ENCODE measurements around the gene PRKG1. TPM values are rescaled to one million over a fixed set of nuclear protein-coding genes. Genes with fewer than 3 reads are reported as not detected.

Gene PRKG1
- total RNA-seq, 2 donors from 2014 or later = 145 to 381 TPM

DNA sequence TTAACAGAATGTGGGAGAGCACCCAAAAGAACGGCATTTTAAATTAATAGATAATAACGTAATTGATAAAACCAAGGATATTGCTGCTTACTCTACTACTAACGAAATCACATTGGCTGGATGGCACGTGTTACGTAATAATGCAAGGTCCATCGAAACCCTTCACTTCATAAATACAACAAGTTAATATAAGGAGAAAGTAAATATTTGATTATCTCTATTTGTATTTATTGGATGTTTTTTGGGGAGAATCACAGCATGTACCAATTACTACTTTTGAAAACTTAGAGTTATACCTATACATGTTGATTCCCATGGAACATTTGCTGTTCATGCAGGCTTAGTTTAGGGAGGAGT lies 1.6 kb downstream of the PRKG1 start:
- ATAC-seq (ENCODE audit: insufficient number of reproducible peaks, low FRiP score, low read depth) = no peak
- H3K4me3 ChIP-seq = peak overlapping the region; percentile 80
- no peaks in the 10 kb centered on the region for H3K9me3 ChIP-seq
- TF ChIP-seq, protein P1, sequence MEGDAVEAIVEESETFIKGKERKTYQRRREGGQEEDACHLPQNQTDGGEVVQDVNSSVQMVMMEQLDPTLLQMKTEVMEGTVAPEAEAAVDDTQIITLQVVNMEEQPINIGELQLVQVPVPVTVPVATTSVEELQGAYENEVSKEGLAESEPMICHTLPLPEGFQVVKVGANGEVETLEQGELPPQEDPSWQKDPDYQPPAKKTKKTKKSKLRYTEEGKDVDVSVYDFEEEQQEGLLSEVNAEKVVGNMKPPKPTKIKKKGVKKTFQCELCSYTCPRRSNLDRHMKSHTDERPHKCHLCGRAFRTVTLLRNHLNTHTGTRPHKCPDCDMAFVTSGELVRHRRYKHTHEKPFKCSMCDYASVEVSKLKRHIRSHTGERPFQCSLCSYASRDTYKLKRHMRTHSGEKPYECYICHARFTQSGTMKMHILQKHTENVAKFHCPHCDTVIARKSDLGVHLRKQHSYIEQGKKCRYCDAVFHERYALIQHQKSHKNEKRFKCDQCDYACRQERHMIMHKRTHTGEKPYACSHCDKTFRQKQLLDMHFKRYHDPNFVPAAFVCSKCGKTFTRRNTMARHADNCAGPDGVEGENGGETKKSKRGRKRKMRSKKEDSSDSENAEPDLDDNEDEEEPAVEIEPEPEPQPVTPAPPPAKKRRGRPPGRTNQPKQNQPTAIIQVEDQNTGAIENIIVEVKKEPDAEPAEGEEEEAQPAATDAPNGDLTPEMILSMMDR (IDR thresholded peaks at IDR 0.05) = no peak
- H3K27ac ChIP-seq = peak overlapping the region; percentile 91 to 92
- peaks cover 23 to 45% of the 10 kb centered on the region in 2 donors for H3K4me1 ChIP-seq (ENCODE audit: control insufficient read depth in 1 of 2, low read depth in 2 of 2)
- no peaks in the 10 kb centered on the region for H3K27me3 ChIP-seq (replicated peaks; ENCODE audit: insufficient read depth)
- no peaks in the 10 kb centered on the region for H3K36me3 ChIP-seq
- DNase-seq (ENCODE audit: low spot score) = no peak

DNA sequence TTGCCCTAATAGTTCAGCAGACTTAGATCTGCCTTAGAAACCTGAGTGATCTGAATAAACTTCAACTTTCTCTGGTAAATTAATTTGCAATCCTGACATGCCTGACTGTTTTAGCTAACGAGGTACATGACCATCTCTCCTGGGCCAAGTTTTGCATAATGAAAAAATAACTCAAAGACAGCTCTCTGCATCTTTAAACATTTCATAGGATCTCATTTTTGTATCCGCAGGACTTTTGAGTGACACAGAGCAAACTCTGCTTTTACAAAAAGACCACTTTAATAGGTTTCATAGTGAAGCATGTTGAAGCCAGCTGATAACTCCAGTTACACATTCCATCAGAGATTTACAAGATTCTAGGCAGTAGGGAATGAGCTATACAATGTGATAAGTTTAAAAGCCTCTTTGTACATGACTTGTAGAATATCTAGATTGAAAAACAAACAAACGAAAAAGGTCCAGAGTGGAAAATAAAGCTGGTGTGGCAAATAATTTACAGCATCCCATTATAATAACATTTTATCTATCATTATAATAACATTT lies 2.1 kb downstream of the PRKG1 start:
- DNase-seq (ENCODE audit: low spot score) (no peak), ATAC-seq (ENCODE audit: insufficient number of reproducible peaks, low FRiP score, low read depth) (no peak)
- no peaks in the 10 kb centered on the region for H3K9me3 ChIP-seq
- TF ChIP-seq, protein P1 (IDR thresholded peaks at IDR 0.05) = no peak
- H3K27me3 ChIP-seq (replicated peaks; ENCODE audit: insufficient read depth) = no peaks in the 10 kb centered on the region
- peaks cover 23 to 49% of the 10 kb centered on the region in 2 donors for H3K4me1 ChIP-seq (ENCODE audit: control insufficient read depth in 1 of 2, low read depth in 2 of 2)
- peak overlapping the region; percentile 27 to 92 for H3K27ac ChIP-seq
- H3K4me3 ChIP-seq = peak overlapping the region; percentile 80
- H3K36me3 ChIP-seq = no peaks in the 10 kb centered on the region

DNA sequence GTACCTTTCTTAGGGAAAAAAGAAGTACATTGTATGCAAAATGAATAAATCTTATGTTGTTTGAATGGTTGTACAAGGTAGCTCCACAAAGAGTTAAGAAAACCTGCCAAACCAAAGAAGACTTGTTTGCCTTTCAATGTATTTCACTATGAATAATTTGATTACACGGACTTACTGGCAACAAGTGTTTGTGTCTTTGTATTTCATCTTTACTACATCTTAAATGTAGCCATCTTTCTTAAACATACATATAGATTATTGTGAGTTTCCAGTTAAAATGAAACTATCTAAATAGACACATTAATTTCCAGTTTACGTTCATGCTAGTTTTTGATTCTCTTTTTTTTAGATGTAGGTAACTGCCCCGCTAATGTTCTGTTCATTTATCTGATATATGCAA lies 2.8 kb downstream of the PRKG1 start:
- Histone ChIP-seq H3K9me3 (no peaks in the 10 kb centered on the region), H3K4me1 (ENCODE audit: control insufficient read depth in 1 of 2, low read depth in 2 of 2) (peaks cover 23 to 52% of the 10 kb centered on the region in 2 donors)
- ATAC-seq (ENCODE audit: insufficient number of reproducible peaks, low FRiP score, low read depth) = no peak

DNA sequence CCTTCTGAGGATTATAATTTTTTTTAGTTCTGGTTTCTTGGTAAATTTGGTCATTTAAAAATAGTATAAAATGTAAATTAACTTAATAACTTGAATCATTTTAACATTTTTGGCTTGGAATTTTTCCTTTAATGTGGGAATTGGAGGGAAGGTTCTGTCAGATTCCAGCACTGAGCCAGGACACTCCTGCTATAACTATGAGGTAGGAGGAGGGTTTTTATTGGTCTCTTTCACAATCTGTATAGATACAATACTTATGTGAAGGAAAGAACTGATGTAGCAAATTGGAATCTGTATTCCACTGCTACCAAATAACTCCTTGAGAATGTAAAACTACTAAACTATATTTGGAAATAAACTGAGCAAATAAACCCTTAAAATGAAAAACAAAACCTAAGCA lies 3.2 kb downstream of the PRKG1 start:
- TF ChIP-seq, protein P1 (IDR thresholded peaks at IDR 0.05) = no peak
- peak overlapping the region in 1 of 2 donors; percentile 92 for H3K27ac ChIP-seq
- peak overlapping the region; percentile 80 for H3K4me3 ChIP-seq

More for the DNA sequence above, 2.8 kb downstream of the PRKG1 start:
- TF ChIP-seq, protein P1 (IDR thresholded peaks at IDR 0.05) = no peak
- H3K4me3 ChIP-seq = peak overlapping the region; percentile 80
- H3K27ac ChIP-seq = peak overlapping the region; percentile 27 to 92
- no peak for DNase-seq (ENCODE audit: low spot score)
- H3K36me3 ChIP-seq = no peaks in the 10 kb centered on the region
- H3K27me3 ChIP-seq (replicated peaks; ENCODE audit: insufficient read depth) = no peaks in the 10 kb centered on the region

DNA sequence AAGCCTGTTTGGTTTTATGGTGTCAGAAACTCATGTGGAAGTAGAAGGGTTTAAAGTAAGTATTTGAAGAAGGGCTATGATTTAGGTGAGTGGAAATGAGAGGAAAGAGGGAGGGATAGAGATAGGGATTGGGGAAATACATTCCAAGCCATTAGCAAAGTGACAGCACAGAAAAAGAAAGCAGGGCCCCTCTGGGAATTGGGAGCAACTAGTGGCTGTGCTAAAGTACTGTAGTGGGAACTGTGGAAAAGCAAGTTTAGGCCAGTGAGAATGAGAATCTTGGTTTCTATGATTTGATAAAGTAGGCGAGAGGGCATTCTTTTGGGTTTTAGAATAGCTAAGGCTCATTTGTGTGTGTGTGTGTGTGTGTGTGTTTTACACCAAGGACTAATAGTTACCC lies 5.0 kb downstream of the PRKG1 start:
- H3K27me3 ChIP-seq (replicated peaks; ENCODE audit: insufficient read depth) = no peaks in the 10 kb centered on the region
- H3K4me3 ChIP-seq = peak overlapping the region; percentile 55
- H3K27ac ChIP-seq = peak overlapping the region; percentile 24 to 65
- H3K36me3 ChIP-seq = no peaks in the 10 kb centered on the region
- H3K4me1 ChIP-seq (ENCODE audit: control insufficient read depth in 1 of 2, low read depth in 2 of 2) = peaks cover 17 to 63% of the 10 kb centered on the region in 2 donors
- TF ChIP-seq, protein P1 (IDR thresholded peaks at IDR 0.05) = no peak
- ATAC-seq (ENCODE audit: insufficient number of reproducible peaks, low FRiP score, low read depth) (no peak), DNase-seq (ENCODE audit: low spot score) (no peak)
- no peaks in the 10 kb centered on the region for H3K9me3 ChIP-seq

More for the DNA sequence above, 3.2 kb downstream of the PRKG1 start:
- H3K9me3 ChIP-seq = no peaks in the 10 kb centered on the region
- H3K4me1 ChIP-seq (ENCODE audit: control insufficient read depth in 1 of 2, low read depth in 2 of 2) = peaks cover 18 to 52% of the 10 kb centered on the region in 2 donors
- DNase-seq (ENCODE audit: low spot score) (no peak), ATAC-seq (ENCODE audit: insufficient number of reproducible peaks, low FRiP score, low read depth) (no peak)
- H3K27me3 ChIP-seq (replicated peaks; ENCODE audit: insufficient read depth) = no peaks in the 10 kb centered on the region
- no peaks in the 10 kb centered on the region for H3K36me3 ChIP-seq

Measured in thoracic aorta (tissue), 2 donors.